B cell (primary cell): ENCODE measurements around the gene PDXK. TPM values are rescaled to one million over a fixed set of nuclear protein-coding genes. Genes with fewer than 3 reads are reported as not detected.

Experiments
- ATAC-seq: fragments of 200-7000 bp; cut with Tn5 transposase; one replicate; pipeline ENCODE4 v1.10.0; 2021; ENCODE audit warnings: low read depth, mild to moderate bottlenecking, moderate number of reproducible peaks, moderate library complexity
- CTCF ChIA-PET: fragments of 350-600 bp; sonication (Branson Sonifier 250); formaldehyde crosslinking; loops from one replicate; lab custom pipeline; 2021; ENCODE audit warnings: antibody characterized with exemption, inconsistent platforms; lab: Charles Lee
- POLR2A ChIA-PET: fragments of 350-600 bp; sonication (Branson Sonifier 250); formaldehyde crosslinking; loops from one replicate; lab custom pipeline; 2021; ENCODE audit warnings: antibody characterized with exemption; lab: Charles Lee
- DNase-seq: peaks from one replicate; pipeline ENCODE4 v3.0.0; 2013
- H2AFZ ChIP-seq: 2 replicates; pipeline ENCODE4 v1.6.1; 2012; ENCODE audit warnings: mild to moderate bottlenecking, low read depth, low read length; ENCODE audit not compliant: insufficient read depth, poor library complexity, severe bottlenecking
- H3K27ac ChIP-seq, 2 donors: 1 replicate in 1 of 2; 2 replicates in 1 of 2; pipeline ENCODE4 v1.5.1; 2012 to 2013; ENCODE audit warnings: low read length in 2 of 2, mild to moderate bottlenecking in 2 of 2, moderate library complexity in 1 of 2
- H3K27me3 ChIP-seq, 4 experiments: fragments of 200-600 bp in 1 of 4; sonication (generic) in 1 of 4; replicated peaks in 1 of 4; 1 replicate in 2 of 4; 2 replicates in 2 of 4; pipeline versions ENCODE4 v1.6.1 to v1.7.0; 2013 to 2016; ENCODE audit warnings: low read length in 3 of 4, mild to moderate bottlenecking in 2 of 4, mixed read lengths in 1 of 4, moderate library complexity in 1 of 4; ENCODE audit not compliant: insufficient read depth in 4 of 4, control insufficient read depth in 3 of 4; ENCODE audit errors: control extremely low read depth in 1 of 4
- H3K36me3 ChIP-seq, 2 experiments: replicated peaks in 1 of 2; 1 replicate in 1 of 2; 2 replicates in 1 of 2; pipeline versions ENCODE4 v1.6.1 to v1.7.1; 2013; ENCODE audit warnings: low read length in 1 of 2; ENCODE audit not compliant: insufficient read depth in 2 of 2, control insufficient read depth in 1 of 2; ENCODE audit errors: control extremely low read depth in 1 of 2, extremely low read depth in 1 of 2
- H3K4me1 ChIP-seq, 2 donors: fragments of 200-600 bp in 1 of 2; sonication (generic) in 1 of 2; 1 replicate in 1 of 2; 2 replicates in 1 of 2; pipeline versions ENCODE4 v1.5.1 to v1.6.1; 2013 to 2017; ENCODE audit warnings: low read length in 2 of 2; ENCODE audit not compliant: control insufficient read depth in 2 of 2, insufficient read depth in 2 of 2
- H3K4me2 ChIP-seq: replicated peaks from 2 replicates; pipeline ENCODE3; 2012; ENCODE audit warnings: mild to moderate bottlenecking, low read depth, low read length; ENCODE audit not compliant: poor library complexity, severe bottlenecking
- H3K4me3 ChIP-seq, 5 experiments: fragments of 200-600 bp in 1 of 5; sonication (generic) in 1 of 5; 1 replicate in 3 of 5; 2 replicates in 2 of 5; pipeline versions ENCODE4 v1.5.1 to v1.7.0; 2011 to 2016; ENCODE audit warnings: low read length in 4 of 5, mild to moderate bottlenecking in 4 of 5, low read depth in 2 of 5, control low read depth in 1 of 5, moderate library complexity in 1 of 5; ENCODE audit not compliant: insufficient read depth in 1 of 5; ENCODE audit errors: control extremely low read depth in 1 of 5, extremely low read depth in 1 of 5
- H3K79me2 ChIP-seq: fragments of 200-600 bp; sonication (generic); one replicate; pipeline ENCODE4 v1.6.0; 2016; ENCODE audit warnings: low read length; ENCODE audit not compliant: control insufficient read depth, insufficient read depth
- H3K9ac ChIP-seq: fragments of 200-600 bp; sonication (generic); 2 replicates; pipeline ENCODE4 v1.6.1; 2017; ENCODE audit warnings: mild to moderate bottlenecking, low read length, moderate library complexity
- H3K9me3 ChIP-seq, 3 donors: one replicate each; pipeline versions ENCODE4 v1.6.1 to v1.7.1; 2013; ENCODE audit warnings: low read length in 2 of 3; ENCODE audit not compliant: control insufficient read depth in 2 of 3, insufficient read depth in 1 of 3; ENCODE audit errors: control extremely low read depth in 1 of 3
- H4K20me1 ChIP-seq: 2 replicates; pipeline ENCODE4 v1.6.0; 2012; ENCODE audit warnings: mild to moderate bottlenecking, low read length; ENCODE audit not compliant: insufficient read depth, control insufficient read depth, poor library complexity, severe bottlenecking
- H3K27ac Mint-ChIP-seq: one replicate; pipeline ENCODE4 v1.8.0; 2021; ENCODE audit warnings: mixed read lengths
- H3K27me3 Mint-ChIP-seq: one replicate; pipeline ENCODE4 v1.8.0; 2021; ENCODE audit warnings: mixed read lengths
- H3K4me1 Mint-ChIP-seq: one replicate; pipeline ENCODE4 v1.8.0; 2021; ENCODE audit warnings: mixed read lengths
- H3K4me3 Mint-ChIP-seq: one replicate; pipeline ENCODE4 v1.8.0; 2021; ENCODE audit warnings: mixed read lengths
- H3K9me3 Mint-ChIP-seq: one replicate; pipeline ENCODE4 v1.8.0; 2022; ENCODE audit warnings: mixed read lengths; ENCODE audit not compliant: insufficient read depth
- EZH2 ChIP-seq: IDR thresholded peaks from 2 replicates; pipeline ENCODE4 v1.6.1; 2012; ENCODE audit warnings: borderline replicate concordance, low read depth, mild to moderate bottlenecking, moderate library complexity, low read length; ENCODE audit not compliant: insufficient read depth, poor library complexity, severe bottlenecking
- WGBS: methylation state at CpG from one replicate; pipeline ENCODE4 v1.1.5; 2013; ENCODE audit warnings: missing lambda C conversion rate; ENCODE audit not compliant: insufficient coverage; 5-methylcytosine and 5-hydroxymethylcytosine counted together
- intact Hi-C: fragments of 100-400 bp; cut with micrococcal nuclease; formaldehyde crosslinking; loops from one replicate; pipeline ENCODE4 v1.10.0; 2022
- polyA plus RNA-seq: library from polyadenylated mRNA; depleted of rRNA; stranded (reverse); fragments of >200 nt; gene quantifications from 2 replicates; pipeline ENCODE4 v1.2.3, GENCODE V29; 2012
- total RNA-seq, 2 donors: library from RNA; stranded (reverse); fragments of 120-200 nt in 1 of 2; gene quantifications; 1 replicate in 1 of 2; 2 replicates in 1 of 2; pipeline versions ENCODE4 v1.2.3 to v1.2.4, GENCODE V29; 2013 to 2022
- TF ChIP-seq, protein P1 (sequence below): fragments of 200-600 bp; IDR thresholded peaks from one replicate; pipeline ENCODE4 v1.8.0; 2022; ENCODE audit warnings: antibody characterized with exemption, mild to moderate bottlenecking

PDXK gene
- total and polyA plus RNA-seq, 2 donors (not counting 1 experiment from before 2014, with no cell fraction given), result 31.1 to 102 TPM

DNA sequence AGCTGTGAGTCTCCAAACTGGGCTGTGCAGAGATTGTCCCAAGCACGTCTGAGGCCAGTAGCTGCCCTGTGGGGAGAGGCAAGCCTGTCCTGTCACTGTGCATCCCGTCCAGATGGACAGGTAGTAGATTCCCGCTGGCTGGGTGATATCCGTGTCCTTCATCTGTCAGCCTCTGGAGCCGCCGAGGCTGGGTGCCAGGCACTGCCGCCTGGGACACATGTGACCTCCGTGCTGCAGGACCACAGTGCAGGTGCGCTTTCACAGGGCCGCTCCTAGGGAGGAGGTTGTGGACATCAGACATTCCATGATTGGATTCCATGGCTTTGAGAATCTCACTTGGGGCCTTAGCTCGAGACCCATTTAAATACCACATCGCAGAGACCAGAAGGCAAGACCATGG lies 4.7 kb downstream of the PDXK start:
- Histone ChIP-seq H3K4me3 (no peak overlapping the region), H3K4me1 (peaks cover 49 to 70% of the 10 kb centered on the region in 2 donors), H3K27me3 (no peaks in the 10 kb centered on the region), H3K9me3 (no peaks in the 10 kb centered on the region), H3K9ac (no peak overlapping the region), H3K27ac (no peak overlapping the region), H2AFZ (no peak overlapping the region), H3K4me2 (no peak overlapping the region), H3K36me3 (peaks cover 0 to 10% of the 10 kb centered on the region in 2 experiments), H3K79me2 (peaks cover 84% of the 10 kb centered on the region), H4K20me1 (peaks cover 77% of the 10 kb centered on the region)
- no peaks in the 10 kb centered on the region for H3K27me3 Mint-ChIP-seq
- peaks cover 65% of the 10 kb centered on the region for H3K4me1 Mint-ChIP-seq
- no peak for DNase-seq
- no peak overlapping the region for H3K27ac Mint-ChIP-seq
- intact Hi-C loops, result no loop called here
- no peak for ATAC-seq
- no peaks in the 10 kb centered on the region for H3K9me3 Mint-ChIP-seq
- POLR2A ChIA-PET, result no interaction called here
- WGBS, result 97% methylated on average over 12 of the region's 12 CpGs
- H3K4me3 Mint-ChIP-seq, result no peak overlapping the region
- CTCF ChIA-PET, result no interaction called here
- TF ChIP-seq, protein P1, sequence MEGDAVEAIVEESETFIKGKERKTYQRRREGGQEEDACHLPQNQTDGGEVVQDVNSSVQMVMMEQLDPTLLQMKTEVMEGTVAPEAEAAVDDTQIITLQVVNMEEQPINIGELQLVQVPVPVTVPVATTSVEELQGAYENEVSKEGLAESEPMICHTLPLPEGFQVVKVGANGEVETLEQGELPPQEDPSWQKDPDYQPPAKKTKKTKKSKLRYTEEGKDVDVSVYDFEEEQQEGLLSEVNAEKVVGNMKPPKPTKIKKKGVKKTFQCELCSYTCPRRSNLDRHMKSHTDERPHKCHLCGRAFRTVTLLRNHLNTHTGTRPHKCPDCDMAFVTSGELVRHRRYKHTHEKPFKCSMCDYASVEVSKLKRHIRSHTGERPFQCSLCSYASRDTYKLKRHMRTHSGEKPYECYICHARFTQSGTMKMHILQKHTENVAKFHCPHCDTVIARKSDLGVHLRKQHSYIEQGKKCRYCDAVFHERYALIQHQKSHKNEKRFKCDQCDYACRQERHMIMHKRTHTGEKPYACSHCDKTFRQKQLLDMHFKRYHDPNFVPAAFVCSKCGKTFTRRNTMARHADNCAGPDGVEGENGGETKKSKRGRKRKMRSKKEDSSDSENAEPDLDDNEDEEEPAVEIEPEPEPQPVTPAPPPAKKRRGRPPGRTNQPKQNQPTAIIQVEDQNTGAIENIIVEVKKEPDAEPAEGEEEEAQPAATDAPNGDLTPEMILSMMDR, result no peak
- TF ChIP-seq EZH2, result no peak

DNA sequence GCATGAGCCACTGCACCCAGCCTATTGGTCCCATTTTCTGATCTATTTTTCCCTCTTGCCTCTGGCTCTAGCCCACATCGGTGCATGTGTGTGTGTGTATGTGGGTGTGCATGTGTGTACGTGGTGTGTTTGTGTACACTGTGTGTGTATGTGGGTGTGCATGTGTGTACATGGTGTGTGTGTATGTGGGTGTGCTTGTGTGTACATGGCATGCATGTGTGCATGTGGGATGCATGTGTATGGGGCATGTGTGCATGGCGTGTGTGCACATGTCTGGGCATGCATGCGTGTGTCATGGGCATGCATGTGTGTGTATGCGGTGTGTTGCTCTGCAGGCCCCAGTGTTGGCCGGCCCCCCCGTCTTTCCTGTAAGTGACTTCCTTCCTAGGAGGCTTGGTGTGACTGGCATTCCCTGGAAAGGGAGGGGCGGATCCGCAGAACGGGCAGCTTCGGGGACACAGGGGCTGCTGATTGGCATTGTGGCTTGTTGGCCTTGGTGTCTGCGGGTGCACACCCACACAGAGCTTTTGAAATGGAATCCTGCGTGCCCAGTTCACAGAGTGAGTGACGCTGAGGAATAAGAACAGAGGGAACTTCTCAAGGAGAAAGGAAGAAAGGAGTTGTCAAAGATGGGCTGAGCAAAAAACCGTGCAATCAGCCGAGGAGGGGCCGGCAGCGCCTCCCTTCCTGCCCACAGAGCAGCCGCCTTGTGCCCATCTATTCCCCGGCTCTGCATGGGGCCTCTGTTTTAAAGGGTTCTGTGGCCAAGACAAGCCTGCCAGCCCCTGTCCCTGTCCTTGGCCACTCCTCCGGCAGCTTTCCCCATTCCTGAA lies 8.0 kb downstream of the PDXK start:
- no peak for ATAC-seq
- H3K4me1 ChIP-seq, result peaks cover 44 to 57% of the 10 kb centered on the region in 2 donors
- H3K27ac Mint-ChIP-seq, result peak overlapping the region; percentile 82
- H3K27ac ChIP-seq, result no peak overlapping the region
- POLR2A ChIA-PET, result no interaction called here
- no peaks in the 10 kb centered on the region for H3K27me3 Mint-ChIP-seq
- H3K79me2 ChIP-seq, result peaks cover 69% of the 10 kb centered on the region
- peaks cover 67% of the 10 kb centered on the region for H4K20me1 ChIP-seq
- peak; percentile 29 for DNase-seq
- TF ChIP-seq EZH2, result no peak
- TF ChIP-seq, protein P1, result no peak
- no peaks in the 10 kb centered on the region for H3K9me3 ChIP-seq
- 62% methylated on average over 17 of the region's 21 CpGs for WGBS
- H3K4me1 Mint-ChIP-seq, result peaks cover 54% of the 10 kb centered on the region
- H3K36me3 ChIP-seq, result peaks cover 0 to 10% of the 10 kb centered on the region in 2 experiments
- intact Hi-C loops, result loop anchor here (5.0 kb wide), 1 partner anchor 1380 kb away; no protein-coding TSS in a partner anchor
- H3K4me3 ChIP-seq, result no peak overlapping the region
- H3K4me3 Mint-ChIP-seq, result peak overlapping the region; percentile 95
- no peaks in the 10 kb centered on the region for H3K9me3 Mint-ChIP-seq
- H2AFZ ChIP-seq, result no peak overlapping the region
- no peak overlapping the region for H3K9ac ChIP-seq
- H3K27me3 ChIP-seq, result no peaks in the 10 kb centered on the region
- CTCF ChIA-PET, result no interaction called here
- H3K4me2 ChIP-seq, result peak overlapping the region; percentile 99
